Ishikawa (cell line): ENCODE results near the gene TBX15.

Source experiments
- CEBPB ChIP-seq: IDR thresholded peaks from 2 replicates; pipeline ENCODE4 v1.6.1; 2012
- CREB1 ChIP-seq: IDR thresholded peaks from 2 replicates; pipeline ENCODE4 v1.6.1; 2012; ENCODE audit warnings: low read depth
- EGR1 ChIP-seq: IDR thresholded peaks from 2 replicates; pipeline ENCODE4 v1.6.1; 2012
- EP300 ChIP-seq: IDR thresholded peaks from 2 replicates; pipeline ENCODE4 v1.6.1; 2012; ENCODE audit warnings: borderline replicate concordance
- FOXM1 ChIP-seq: IDR thresholded peaks from 2 replicates; pipeline ENCODE4 v1.6.1; 2012; ENCODE audit warnings: low read depth, borderline replicate concordance
- MAX ChIP-seq: IDR thresholded peaks from 2 replicates; pipeline ENCODE4 v1.6.1; 2012
- NFIC ChIP-seq: IDR thresholded peaks from 2 replicates; pipeline ENCODE4 v1.6.1; 2012
- RAD21 ChIP-seq: IDR thresholded peaks from 2 replicates; pipeline ENCODE4 v1.6.1; 2012; ENCODE audit warnings: low read depth
- TAF1 ChIP-seq: IDR thresholded peaks from 2 replicates; pipeline ENCODE4 v1.6.1; 2012; ENCODE audit warnings: low read depth, mild to moderate bottlenecking
- TCF12 ChIP-seq: IDR thresholded peaks from 2 replicates; pipeline ENCODE4 v1.6.1; 2012; ENCODE audit warnings: low read depth
- TEAD4 ChIP-seq: IDR thresholded peaks from 2 replicates; pipeline ENCODE4 v1.6.1; 2012
- USF1 ChIP-seq: IDR thresholded peaks from 2 replicates; pipeline ENCODE4 v1.6.1; 2012
- YY1 ChIP-seq: IDR thresholded peaks from 2 replicates; pipeline ENCODE4 v1.6.1; 2012; ENCODE audit warnings: low read depth
- ZBTB7A ChIP-seq: IDR thresholded peaks from 2 replicates; pipeline ENCODE4 v1.6.1; 2012; ENCODE audit warnings: low read depth
- TF ChIP-seq, protein P1 (sequence below): IDR thresholded peaks from 2 replicates; pipeline ENCODE4 v1.6.1; 2012; ENCODE audit warnings: low read depth, mild to moderate bottlenecking

The TBX15 gene

GRCh38 chr1:118990513-118991152 is 2.5 kb upstream of the TBX15 start:
- no peak for TF ChIP-seq EP300
- no peak for TF ChIP-seq EGR1
- no peak for TF ChIP-seq TAF1
- no peak for TF ChIP-seq RAD21
- no peak for TF ChIP-seq USF1
- TF ChIP-seq CEBPB = no peak

GRCh38 chr1:118989878-118990378 is 1.8 kb upstream of the TBX15 start:
- TF ChIP-seq ZBTB7A = no peak
- TF ChIP-seq MAX = no peak
- TF ChIP-seq CREB1 = no peak
- TF ChIP-seq TEAD4 = no peak
- TF ChIP-seq YY1 = no peak
- TF ChIP-seq CEBPB = no peak
- no peak for TF ChIP-seq TAF1
- no peak for TF ChIP-seq EP300
- TF ChIP-seq, protein P1, sequence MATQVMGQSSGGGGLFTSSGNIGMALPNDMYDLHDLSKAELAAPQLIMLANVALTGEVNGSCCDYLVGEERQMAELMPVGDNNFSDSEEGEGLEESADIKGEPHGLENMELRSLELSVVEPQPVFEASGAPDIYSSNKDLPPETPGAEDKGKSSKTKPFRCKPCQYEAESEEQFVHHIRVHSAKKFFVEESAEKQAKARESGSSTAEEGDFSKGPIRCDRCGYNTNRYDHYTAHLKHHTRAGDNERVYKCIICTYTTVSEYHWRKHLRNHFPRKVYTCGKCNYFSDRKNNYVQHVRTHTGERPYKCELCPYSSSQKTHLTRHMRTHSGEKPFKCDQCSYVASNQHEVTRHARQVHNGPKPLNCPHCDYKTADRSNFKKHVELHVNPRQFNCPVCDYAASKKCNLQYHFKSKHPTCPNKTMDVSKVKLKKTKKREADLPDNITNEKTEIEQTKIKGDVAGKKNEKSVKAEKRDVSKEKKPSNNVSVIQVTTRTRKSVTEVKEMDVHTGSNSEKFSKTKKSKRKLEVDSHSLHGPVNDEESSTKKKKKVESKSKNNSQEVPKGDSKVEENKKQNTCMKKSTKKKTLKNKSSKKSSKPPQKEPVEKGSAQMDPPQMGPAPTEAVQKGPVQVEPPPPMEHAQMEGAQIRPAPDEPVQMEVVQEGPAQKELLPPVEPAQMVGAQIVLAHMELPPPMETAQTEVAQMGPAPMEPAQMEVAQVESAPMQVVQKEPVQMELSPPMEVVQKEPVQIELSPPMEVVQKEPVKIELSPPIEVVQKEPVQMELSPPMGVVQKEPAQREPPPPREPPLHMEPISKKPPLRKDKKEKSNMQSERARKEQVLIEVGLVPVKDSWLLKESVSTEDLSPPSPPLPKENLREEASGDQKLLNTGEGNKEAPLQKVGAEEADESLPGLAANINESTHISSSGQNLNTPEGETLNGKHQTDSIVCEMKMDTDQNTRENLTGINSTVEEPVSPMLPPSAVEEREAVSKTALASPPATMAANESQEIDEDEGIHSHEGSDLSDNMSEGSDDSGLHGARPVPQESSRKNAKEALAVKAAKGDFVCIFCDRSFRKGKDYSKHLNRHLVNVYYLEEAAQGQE = no peak
- TF ChIP-seq USF1 = no peak
- no peak for TF ChIP-seq FOXM1
- TF ChIP-seq EGR1 = no peak
- no peak for TF ChIP-seq RAD21
- TF ChIP-seq NFIC = no peak
- TF ChIP-seq TCF12 = no peak

GRCh38 chr1:118989006-118989815 is 1.1 kb upstream of the TBX15 start:
- no peak for TF ChIP-seq USF1

DNA sequence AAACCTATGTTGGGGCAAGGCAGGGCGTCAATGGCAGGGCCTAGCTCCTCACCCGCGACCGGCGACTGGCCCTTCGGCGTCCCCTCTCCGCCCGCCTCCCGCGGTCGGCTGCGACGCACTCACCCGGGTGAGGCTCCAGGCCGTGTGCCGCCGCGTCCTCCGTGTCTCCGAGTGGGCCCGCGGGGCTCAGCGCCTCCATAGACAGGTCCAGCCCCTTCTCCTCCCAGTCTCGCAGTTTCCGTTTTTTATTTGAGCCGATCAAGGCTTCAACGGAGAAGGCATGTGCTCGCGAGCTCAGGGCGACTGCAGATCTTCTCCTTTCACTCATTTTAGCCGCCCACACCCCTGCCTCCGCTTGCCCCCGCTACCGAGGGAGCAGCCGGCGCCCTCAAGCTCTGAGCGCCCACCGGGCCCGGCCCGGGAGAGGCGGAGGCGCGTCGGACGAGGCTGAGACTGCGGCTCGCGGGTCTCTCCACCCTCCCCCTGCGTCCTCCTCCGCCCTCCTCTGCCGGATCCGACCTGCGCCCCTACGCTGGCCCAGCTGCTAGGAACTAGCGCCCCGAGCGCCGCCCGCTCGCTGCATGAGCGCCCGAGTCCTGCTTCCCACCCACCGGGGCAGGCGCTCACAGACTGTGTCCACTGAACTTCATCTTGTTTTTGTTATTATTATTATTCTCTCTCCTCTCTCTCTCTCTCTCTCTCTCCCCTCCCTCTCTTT is 516 bp downstream of the TBX15 start:
- TF ChIP-seq EGR1 = no peak
- no peak for TF ChIP-seq TEAD4
- no peak for TF ChIP-seq ZBTB7A
- TF ChIP-seq CREB1 = no peak

- TF ChIP-seq TEAD4 = no peak
- no peak for TF ChIP-seq CREB1
- TF ChIP-seq ZBTB7A = no peak
- TF ChIP-seq TCF12 = no peak
Observed at GRCh38 chr1:118986555-118987467, 1.3 kb downstream of the TBX15 start.

DNA sequence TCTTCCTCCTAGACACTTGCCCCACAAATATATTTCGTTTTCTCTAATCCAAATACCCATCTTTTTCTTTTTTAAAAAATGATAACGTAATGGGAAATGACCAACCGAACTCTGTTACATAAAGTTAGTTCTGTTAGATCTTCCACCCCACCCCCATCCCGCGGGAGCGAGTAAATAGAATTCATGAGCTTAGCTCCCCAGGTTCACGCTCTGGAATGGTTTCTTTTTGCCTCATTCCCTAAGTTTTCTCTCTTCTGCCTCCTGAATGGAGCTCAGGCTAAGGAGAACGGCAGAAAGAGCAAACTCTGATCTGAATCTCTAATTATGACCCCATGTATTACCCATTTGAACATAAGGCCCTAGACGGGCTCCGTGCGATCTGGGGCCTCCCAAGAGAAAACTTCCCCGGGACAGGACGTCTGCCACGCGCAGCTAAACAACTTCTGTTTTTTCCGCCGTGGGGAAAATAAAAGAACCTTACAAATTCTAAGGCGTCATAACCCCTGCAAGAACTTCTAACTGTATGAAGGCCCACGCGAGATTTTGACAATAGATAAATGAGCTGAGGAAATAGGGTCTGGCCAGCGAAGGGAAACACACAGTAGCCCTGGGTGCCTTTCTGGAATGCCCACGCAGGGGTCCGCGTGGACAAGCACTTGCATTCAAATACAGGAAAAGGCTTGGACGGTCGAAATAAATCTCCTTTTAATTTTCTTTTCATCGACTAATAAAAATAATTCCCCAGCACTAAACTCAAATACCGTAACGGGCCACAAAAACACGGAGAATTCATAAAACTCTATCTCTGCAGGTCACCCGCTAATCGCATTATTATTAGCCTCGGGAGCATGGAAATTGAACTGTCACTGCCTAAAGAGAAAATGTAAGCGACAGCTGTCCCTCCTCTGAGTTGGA is 2.2 kb downstream of the TBX15 start:
- TF ChIP-seq FOXM1 (no peak), NFIC (no peak), RAD21 (no peak), TCF12 (no peak), ZBTB7A (no peak), MAX (no peak), CEBPB (no peak), TAF1 (no peak), YY1 (no peak), USF1 (no peak), TEAD4 (no peak), CREB1 (no peak), EP300 (no peak), EGR1 (no peak)
- TF ChIP-seq, protein P1 = no peak
